RWPE2 (cell line): ENCODE measurements around the gene ZBTB7C.

Experiments
- ATAC-seq: fragments of 200-7000 bp; cut with Tn5 transposase; 3 replicates; pipeline ENCODE4 v1.9.1; 2021; ENCODE audit warnings: low read depth
- DNase-seq: peaks from one replicate; pipeline ENCODE4 v3.0.0-alpha.2; 2020; ENCODE audit warnings: low spot score
- H3K27ac ChIP-seq: fragments of 450-650 bp; 2 replicates; pipeline ENCODE4 v1.5.1; 2017; ENCODE audit warnings: mild to moderate bottlenecking; ENCODE audit not compliant: poor library complexity, severe bottlenecking
- H3K27me3 ChIP-seq: fragments of 250-450 bp; sonication (Bioruptor Pico); 2 replicates; pipeline ENCODE4 v1.5.1; 2021; ENCODE audit warnings: mild to moderate bottlenecking, moderate library complexity; ENCODE audit not compliant: insufficient read depth, poor library complexity, severe bottlenecking
- H3K36me3 ChIP-seq: fragments of 250-450 bp; sonication (Bioruptor Pico); 2 replicates; pipeline ENCODE4 v1.5.1; 2020; ENCODE audit warnings: low read depth, mild to moderate bottlenecking, moderate library complexity
- H3K4me1 ChIP-seq: fragments of 250-450 bp; sonication (Bioruptor Pico); 2 replicates; pipeline ENCODE4 v1.5.1; 2021; ENCODE audit warnings: mild to moderate bottlenecking, moderate library complexity; ENCODE audit not compliant: insufficient read depth, poor library complexity, severe bottlenecking
- H3K4me3 ChIP-seq: fragments of 250-450 bp; sonication (Bioruptor Pico); 2 replicates; pipeline ENCODE4 v1.5.1; 2021; ENCODE audit warnings: mild to moderate bottlenecking, moderate library complexity; ENCODE audit not compliant: severe bottlenecking
- H3K9me3 ChIP-seq: fragments of 250-450 bp; sonication (Bioruptor Pico); 2 replicates; pipeline ENCODE4 v1.5.1; 2021; ENCODE audit warnings: mild to moderate bottlenecking, moderate library complexity; ENCODE audit not compliant: severe bottlenecking
- CTCF ChIP-seq: fragments of 450-650 bp; IDR thresholded peaks from one replicate; pipeline ENCODE4 v1.5.1; 2017; ENCODE audit warnings: mild to moderate bottlenecking, moderate library complexity; ENCODE audit not compliant: poor library complexity, severe bottlenecking

ZBTB7C gene

DNA sequence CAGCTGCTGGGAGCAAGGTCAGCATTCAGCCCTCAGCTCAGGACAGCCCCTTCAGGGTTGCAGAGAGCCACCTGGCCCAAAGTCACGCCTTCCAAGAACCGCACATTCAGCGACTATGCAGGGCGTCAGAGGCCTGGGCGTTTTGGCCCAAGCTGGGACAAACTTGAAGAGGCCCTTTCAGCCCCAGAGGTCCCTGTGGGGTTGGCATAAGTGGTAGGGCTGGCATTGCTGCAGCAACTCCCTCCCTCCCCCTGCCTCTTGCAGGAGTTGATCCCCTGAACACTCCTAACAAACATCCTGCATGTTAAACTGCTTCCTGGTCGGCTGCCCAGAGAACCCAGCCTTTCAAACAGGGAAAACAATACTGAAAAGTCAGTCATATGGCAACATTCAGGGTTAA is 285.9 kb downstream of the ZBTB7C start:
- Histone ChIP-seq H3K27me3 (no peaks in the 10 kb centered on the region), H3K9me3 (no peaks in the 10 kb centered on the region), H3K4me1 (no peaks in the 10 kb centered on the region), H3K4me3 (no peak overlapping the region), H3K27ac (no peak overlapping the region), H3K36me3 (no peaks in the 10 kb centered on the region)
- DNase-seq (no peak), ATAC-seq (no peak)
- no peak for TF ChIP-seq CTCF

DNA sequence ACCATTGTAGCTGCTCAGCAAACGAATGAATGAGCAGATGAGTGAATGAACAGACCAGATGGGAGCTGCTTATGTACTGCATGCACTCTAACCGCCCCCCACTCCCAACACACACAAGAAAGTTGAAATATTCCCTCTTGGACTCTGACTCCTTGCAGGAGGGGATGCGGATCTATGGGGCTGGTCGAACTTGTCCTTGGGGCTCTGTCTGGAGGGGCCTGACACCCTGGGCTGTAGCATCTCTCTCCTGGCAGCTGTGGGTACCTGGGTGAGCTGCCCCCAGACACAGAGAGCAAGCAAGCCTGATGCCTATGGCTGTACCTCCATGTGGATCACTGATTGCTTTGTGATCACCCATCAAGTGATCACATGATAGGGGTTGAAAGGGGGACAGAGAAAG is 286.4 kb downstream of the ZBTB7C start:
- H3K4me3 ChIP-seq: no peak overlapping the region
- DNase-seq (no peak), ATAC-seq (no peak)
- TF ChIP-seq CTCF: no peak
- H3K27ac ChIP-seq: no peak overlapping the region
- no peaks in the 10 kb centered on the region for H3K4me1 ChIP-seq
- H3K27me3 ChIP-seq: no peaks in the 10 kb centered on the region
- H3K36me3 ChIP-seq: no peaks in the 10 kb centered on the region
- H3K9me3 ChIP-seq: no peaks in the 10 kb centered on the region

- DNase-seq (no peak), ATAC-seq (no peak)
- TF ChIP-seq CTCF: no peak
- Histone ChIP-seq H3K4me3 (no peak overlapping the region), H3K36me3 (no peaks in the 10 kb centered on the region), H3K9me3 (no peaks in the 10 kb centered on the region), H3K27ac (no peak overlapping the region), H3K27me3 (no peaks in the 10 kb centered on the region), H3K4me1 (no peaks in the 10 kb centered on the region)
These were observed 286.8 kb downstream of the ZBTB7C start for GRCh38 chr18:48122376-48122775.

DNA sequence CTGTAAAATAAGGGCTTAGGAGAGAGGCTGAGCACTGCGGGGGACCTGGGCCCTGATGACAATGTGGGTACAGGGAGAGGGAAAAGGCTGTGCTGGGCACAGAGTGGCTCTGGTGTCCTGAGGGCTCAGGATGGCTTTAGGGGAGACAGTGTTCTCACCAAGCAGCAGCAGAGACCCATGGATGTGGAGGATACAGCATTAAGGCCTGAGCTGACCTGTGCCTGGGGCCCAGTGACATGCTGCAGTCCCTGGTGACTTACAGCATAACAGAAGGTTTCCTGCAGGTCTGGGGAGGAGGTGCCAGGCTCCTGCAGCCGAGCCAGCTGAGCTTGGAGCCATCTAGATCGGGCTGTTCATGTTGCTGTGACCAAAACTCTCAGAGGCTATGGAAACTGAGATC is 287.4 kb downstream of the ZBTB7C start:
- no peak for ATAC-seq
- no peak for DNase-seq
- no peak for TF ChIP-seq CTCF
- Histone ChIP-seq H3K27me3 (no peaks in the 10 kb centered on the region), H3K36me3 (no peaks in the 10 kb centered on the region), H3K27ac (no peak overlapping the region), H3K4me3 (no peak overlapping the region), H3K9me3 (no peaks in the 10 kb centered on the region), H3K4me1 (no peaks in the 10 kb centered on the region)

DNA sequence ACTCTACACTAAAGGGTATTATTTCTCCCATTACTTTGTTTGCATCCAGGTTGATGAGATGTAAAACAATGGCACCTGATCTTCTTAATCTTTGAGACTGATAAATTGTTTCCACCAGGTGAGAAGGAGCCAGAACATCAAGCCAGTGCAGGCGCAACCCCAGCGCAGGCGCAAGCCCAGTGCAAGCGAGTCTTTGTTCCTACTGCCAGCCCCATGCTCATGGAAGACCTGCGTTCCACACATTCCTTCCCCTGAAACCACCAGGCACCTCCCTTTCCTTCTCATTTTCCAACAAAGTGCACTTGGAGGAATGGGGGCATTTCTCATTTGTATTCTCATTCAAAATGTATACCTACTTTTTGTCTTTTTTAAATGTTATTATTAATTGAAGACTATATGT is 290.0 kb downstream of the ZBTB7C start:
- Histone ChIP-seq H3K27me3 (no peaks in the 10 kb centered on the region), H3K36me3 (no peaks in the 10 kb centered on the region), H3K9me3 (no peaks in the 10 kb centered on the region), H3K4me1 (no peaks in the 10 kb centered on the region), H3K4me3 (no peak overlapping the region), H3K27ac (no peak overlapping the region)
- no peak for TF ChIP-seq CTCF
- no peak for DNase-seq
- ATAC-seq: peak; percentile 61; the same call in 2 of the 3 replicates
